ENCODE data around the gene TCAF1. TPM values are rescaled to one million over a fixed set of nuclear protein-coding genes. Genes with fewer than 3 reads are reported as not detected.
A peak's percentile ranks its signal among the peaks of the same experiment; 100 is the strongest.

TCAF1 gene
- total RNA-seq, 2 donors from 2014 or later: 15.8 to 21.0 TPM

GRCh38 chr7:143905509-143905908 is 3.5 kb upstream of the TCAF1 start:
- WGBS, 2 donors: 89 to 91% methylated on average over 1 of the region's 1 CpG
- Histone ChIP-seq H3K4me1 (peaks cover 22% of the 10 kb centered on the region), H3K27me3 (no peaks in the 10 kb centered on the region), H3K27ac (peak overlapping the region in 1 of 4 donors; percentile 62), H3K9me3 (no peaks in the 10 kb centered on the region), H3K4me3 (no peak overlapping the region), H3K36me3 (replicated peaks in 1 of 2; ENCODE audit: insufficient read depth in 1 of 2, low read depth in 2 of 2) (no peaks in the 10 kb centered on the region)
- no peak for TF ChIP-seq CTCF (IDR thresholded peaks at IDR 0.05)
- no peak for TF ChIP-seq POLR2A (IDR thresholded peaks at IDR 0.05)
- intact Hi-C loops (cut with DNase I): no loop called here
- DNase-seq (no peak), ATAC-seq (no peak)

- Histone ChIP-seq H3K27me3 (no peaks in the 10 kb centered on the region), H3K9me3 (no peaks in the 10 kb centered on the region), H3K27ac (peak overlapping the region; percentile 92 to 97 (median 96)), H3K36me3 (replicated peaks in 1 of 2; ENCODE audit: insufficient read depth in 1 of 2, low read depth in 2 of 2) (no peaks in the 10 kb centered on the region), H3K4me3 (no peak overlapping the region), H3K4me1 (peaks cover 34% of the 10 kb centered on the region)
- DNase-seq: no peak
- intact Hi-C loops (cut with DNase I): no loop called here
- TF ChIP-seq CTCF (IDR thresholded peaks at IDR 0.05): no peak
- TF ChIP-seq POLR2A (IDR thresholded peaks at IDR 0.05): no peak
- no peak for ATAC-seq
- WGBS, 2 donors: 65 to 69% methylated on average over 14 of the region's 14 CpGs
Observed at GRCh38 chr7:143902332-143902899, 440 bp upstream of the TCAF1 start.

GRCh38 chr7:143901332-143901667 is 676 bp downstream of the TCAF1 start:
- Histone ChIP-seq H3K36me3 (replicated peaks in 1 of 2; ENCODE audit: insufficient read depth in 1 of 2, low read depth in 2 of 2) (no peaks in the 10 kb centered on the region), H3K27ac (peak overlapping the region; percentile 92 to 97 (median 96)), H3K27me3 (no peaks in the 10 kb centered on the region), H3K4me1 (peaks cover 34% of the 10 kb centered on the region), H3K4me3 (peak overlapping the region; percentile 63 to 81), H3K9me3 (no peaks in the 10 kb centered on the region)
- DNase-seq (peak; percentile 43 to 63 (median 50)), ATAC-seq (peak; percentile 36)
- intact Hi-C loops (cut with DNase I): no loop called here
- TF ChIP-seq POLR2A (IDR thresholded peaks at IDR 0.05): no peak
- WGBS, 2 donors: 0% methylated on average over 14 of the region's 14 CpGs

- peak in 1 of 4 donors; percentile 23 for DNase-seq
- intact Hi-C loops (cut with DNase I): no loop called here
- H3K27me3 ChIP-seq: no peaks in the 10 kb centered on the region
- H3K4me3 ChIP-seq: no peak overlapping the region
- peak overlapping the region in 3 of 4 donors; percentile 24 to 96 (median 92) for H3K27ac ChIP-seq
- H3K9me3 ChIP-seq: no peaks in the 10 kb centered on the region
- TF ChIP-seq POLR2A (IDR thresholded peaks at IDR 0.05): no peak
- no peak for TF ChIP-seq CTCF (IDR thresholded peaks at IDR 0.05)
- peaks cover 31% of the 10 kb centered on the region for H3K4me1 ChIP-seq
- 50 to 60% methylated on average over 5 of the region's 5 CpGs for WGBS, 2 donors
- ATAC-seq: no peak
- H3K36me3 ChIP-seq (replicated peaks in 1 of 2; ENCODE audit: insufficient read depth in 1 of 2, low read depth in 2 of 2): no peaks in the 10 kb centered on the region
Observed at GRCh38 chr7:143900230-143900766, 1.7 kb downstream of the TCAF1 start.

- DNase-seq (no peak), ATAC-seq (no peak)
- Histone ChIP-seq H3K4me1 (peaks cover 19% of the 10 kb centered on the region), H3K9me3 (no peaks in the 10 kb centered on the region), H3K27me3 (no peaks in the 10 kb centered on the region), H3K4me3 (no peak overlapping the region), H3K27ac (no peak overlapping the region), H3K36me3 (replicated peaks in 1 of 2; ENCODE audit: insufficient read depth in 1 of 2, low read depth in 2 of 2) (no peaks in the 10 kb centered on the region)
- no peak for TF ChIP-seq POLR2A (IDR thresholded peaks at IDR 0.05)
- no peak for TF ChIP-seq CTCF (IDR thresholded peaks at IDR 0.05)
- 100% methylated on average over 1 of the region's 1 CpG for WGBS, 2 donors
- intact Hi-C loops (cut with DNase I): no loop called here
Observed at GRCh38 chr7:143898810-143899209, 3.2 kb downstream of the TCAF1 start.

Data from body of pancreas (tissue), 4 donors.